NCI-H1105 treated with DMSO at 0.1 percent for 48 hours (cell line): ENCODE results near the gene MACROD1.
"Not testable (repeated sequence)": the region's sequence is repeated elsewhere in the genome, so short reads cannot be mapped to it uniquely, and the experiment has no call there.

Experiments
- DNase-seq: peaks from one replicate; lab custom pipeline; 2025; lab: John Stamatoyannopoulos, UW

MACROD1 gene

GRCh38 chr11:64185693-64186491 lies 20.0 kb upstream of the MACROD1 start, which contains the start of gene STIP1:
Gene STIP1, plus strand, starts transcription at chr11:64186171. Its CDS starts 91 bp downstream, at chr11:64186262.
- peak; percentile 100 for DNase-seq

- DNase-seq: peak; percentile 57
Measured at GRCh38 chr11:64185175-64185692, 19.3 kb upstream of the MACROD1 start.

- DNase-seq: no peak
Measured at GRCh38 chr11:64183890-64184289, 18.0 kb upstream of the MACROD1 start.

GRCh38 chr11:64181506-64182411 lies 15.8 kb upstream of the MACROD1 start:
- DNase-seq: no peak

GRCh38 chr11:64180891-64181290 lies 15.0 kb upstream of the MACROD1 start:
- DNase-seq: no peak

GRCh38 chr11:64178951-64179639 lies 13.2 kb upstream of the MACROD1 start:
- DNase-seq: no peak

GRCh38 chr11:64178203-64178602 lies 12.3 kb upstream of the MACROD1 start:
- DNase-seq: no peak

- no peak for DNase-seq
Measured at GRCh38 chr11:64176751-64177150, 10.8 kb upstream of the MACROD1 start.

GRCh38 chr11:64173616-64174355 lies 7.9 kb upstream of the MACROD1 start:
- DNase-seq: no peak

- no peak for DNase-seq
Measured at GRCh38 chr11:64170419-64170818, 4.5 kb upstream of the MACROD1 start.

GRCh38 chr11:64165481-64165841 lies 452 bp downstream of the MACROD1 start:
- no peak for DNase-seq

GRCh38 chr11:64164392-64165312 lies 1.3 kb downstream of the MACROD1 start:
- DNase-seq: no peak

- no peak for DNase-seq
Measured at GRCh38 chr11:64163951-64164350, 2.0 kb downstream of the MACROD1 start.

- DNase-seq: not testable (repeated sequence)
Measured at GRCh38 chr11:64162769-64163168, 3.1 kb downstream of the MACROD1 start.

- DNase-seq: no peak
Measured at GRCh38 chr11:64161037-64161436, 4.9 kb downstream of the MACROD1 start.

- DNase-seq: no peak
Measured at GRCh38 chr11:64157631-64158394, 8.1 kb downstream of the MACROD1 start.

GRCh38 chr11:64156235-64157011 lies 9.5 kb downstream of the MACROD1 start:
- no peak for DNase-seq

- DNase-seq: no peak
Measured at GRCh38 chr11:64153812-64154211, 12.1 kb downstream of the MACROD1 start.
